ENCODE measurements around the gene PCCA. TPM values are rescaled to one million over a fixed set of nuclear protein-coding genes. Genes with fewer than 3 reads are reported as not detected.

Gene PCCA
- polyA plus RNA-seq, 1 of the 3 experiments (the other 2 are of a cell fraction), result 7.3 TPM

DNA sequence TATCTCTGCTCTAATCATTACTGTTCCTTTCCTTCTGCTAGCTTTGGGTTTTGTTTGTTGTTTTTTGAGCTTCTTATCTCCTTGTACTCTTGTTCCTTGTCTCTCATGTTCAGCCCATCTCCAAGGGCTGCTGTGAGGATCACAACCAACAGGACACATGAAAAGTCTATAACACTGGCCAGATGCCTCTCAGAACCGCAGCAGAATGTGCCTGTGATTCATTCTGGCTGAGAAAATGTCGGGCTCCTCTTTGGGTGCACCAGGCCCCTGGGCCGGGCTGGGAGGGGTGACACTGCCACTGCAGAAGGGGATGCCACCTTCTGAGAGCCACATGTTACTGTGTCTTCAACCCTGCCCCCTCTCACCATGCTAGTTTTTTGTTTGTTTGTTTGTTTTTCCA is 451.7 kb downstream of the PCCA start:
- no peak overlapping the region for H3K4me2 ChIP-seq
- H3K36me3 ChIP-seq (replicated peaks in 1 of 2; ENCODE audit: control insufficient read depth in 1 of 2, insufficient read depth in 2 of 2, low read length in 1 of 2), result peaks cover 0 to 4% of the 10 kb centered on the region in 2 experiments
- H3K79me2 ChIP-seq (ENCODE audit: insufficient read depth), result no peaks in the 10 kb centered on the region
- H4K20me1 ChIP-seq (ENCODE audit: insufficient read depth), result no peaks in the 10 kb centered on the region
- no peak overlapping the region for H3K9ac ChIP-seq
- ChIA-PET CTCF (no interaction called here), POLR2A (no interaction called here)
- no peak overlapping the region for H3K4me3 ChIP-seq (ENCODE audit: low read depth in 2 of 2, low read length in 1 of 2)
- no peaks in the 10 kb centered on the region for H3K9me2 ChIP-seq
- no peak overlapping the region for H3K27ac ChIP-seq (ENCODE audit: low read depth in 2 of 2, low read length in 1 of 2)
- no peaks in the 10 kb centered on the region for H3F3A ChIP-seq (replicated peaks; ENCODE audit: insufficient read depth)
- TF ChIP-seq SMC3 (IDR thresholded peaks at IDR 0.05; ENCODE audit: low read depth, low read length) (no peak), RAD21 (IDR thresholded peaks at IDR 0.05; ENCODE audit: low read length) (no peak), POLR2AphosphoS5 (IDR thresholded peaks at IDR 0.05; ENCODE audit: low read depth, low read length) (no peak), CHD2 (IDR thresholded peaks at IDR 0.05; ENCODE audit: low read length, partially characterized antibody) (no peak), EZH2phosphoT487 (IDR thresholded peaks at IDR 0.05; ENCODE audit: borderline replicate concordance, low read depth) (no peak), USF2 (IDR thresholded peaks at IDR 0.05; ENCODE audit: borderline replicate concordance, low read depth, low read length) (no peak), YY1 (IDR thresholded peaks at IDR 0.05; ENCODE audit: low read depth) (no peak), MXI1 (IDR thresholded peaks at IDR 0.05; ENCODE audit: low read depth, low read length) (no peak), JUND (IDR thresholded peaks at IDR 0.05) (no peak), FOXJ3 (CRISPR knock-in tag; IDR thresholded peaks at IDR 0.05) (no peak), RFX5 (IDR thresholded peaks at IDR 0.05; ENCODE audit: low read length) (no peak), USF1 (IDR thresholded peaks at IDR 0.05; ENCODE audit: borderline replicate concordance, low read depth) (no peak)
- 77% methylated on average over 3 of the region's 3 CpGs for WGBS (ENCODE audit: low lambda C conversion rate)
- DNase-seq, result no peak
- H3K27me3 ChIP-seq (ENCODE audit: insufficient read depth), result no peaks in the 10 kb centered on the region
- H2AFZ ChIP-seq (ENCODE audit: low read depth), result no peak overlapping the region
- H3K4me1 ChIP-seq (ENCODE audit: control insufficient read depth in 1 of 2, insufficient read depth in 2 of 2, low read depth in 1 of 2, low read length in 1 of 2), result peaks cover 0 to 6% of the 10 kb centered on the region in 2 experiments; a peak in 2 of 4 replicates
- no peaks in the 10 kb centered on the region for H3K9me3 ChIP-seq

DNA sequence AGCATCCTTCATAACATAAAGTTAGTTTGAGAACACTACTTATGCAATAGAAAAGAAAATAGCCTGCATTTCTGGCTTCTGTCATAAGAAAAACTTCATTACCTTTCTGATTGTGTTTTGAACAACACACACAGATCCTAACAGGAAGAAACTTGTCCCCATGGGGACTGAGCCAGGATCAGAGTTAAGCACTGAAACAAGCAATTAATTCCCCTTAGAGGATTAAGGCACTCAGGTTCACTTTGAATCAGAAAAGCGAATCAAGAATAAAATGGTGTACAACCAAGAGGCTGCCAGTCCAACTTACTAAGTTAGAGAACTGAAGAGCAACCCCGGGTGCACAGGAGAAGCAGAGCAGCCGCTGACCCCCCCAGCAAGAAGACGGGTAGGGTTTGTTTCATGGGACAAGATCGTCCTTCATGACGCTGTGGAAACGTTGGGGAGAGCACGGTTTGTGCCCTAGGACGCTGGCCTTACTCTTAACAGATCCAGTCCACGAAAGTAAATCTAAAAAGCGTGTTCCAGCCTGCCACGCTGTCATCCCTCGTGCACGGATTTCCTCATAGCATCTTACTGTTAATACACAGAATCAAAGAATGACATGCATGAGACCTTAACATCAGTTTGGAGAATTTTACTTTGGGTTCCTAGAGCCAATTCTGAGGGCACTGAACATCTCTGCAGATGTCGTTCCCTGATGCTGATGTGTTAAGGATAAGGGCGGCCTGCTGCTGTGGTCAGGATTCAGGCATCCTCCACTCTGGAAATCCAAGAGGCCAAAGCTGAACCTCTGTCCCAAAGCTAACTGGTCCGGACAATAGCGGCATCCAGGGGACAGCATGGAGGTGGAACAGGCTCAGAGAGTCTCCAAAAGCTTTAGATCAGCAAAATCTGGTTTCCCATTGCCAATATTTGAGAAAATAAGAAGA is 453.3 kb downstream of the PCCA start:
- POLR2A ChIA-PET, result no interaction called here

More for the DNA sequence above, 453.3 kb downstream of the PCCA start:
- Histone ChIP-seq H3K4me3 (ENCODE audit: low read depth in 2 of 2, low read length in 1 of 2) (no peak overlapping the region; a peak in 1 of 4 replicates), H3K36me3 (replicated peaks in 1 of 2; ENCODE audit: control insufficient read depth in 1 of 2, insufficient read depth in 2 of 2, low read length in 1 of 2) (peaks cover 0 to 4% of the 10 kb centered on the region in 2 experiments), H3K27ac (ENCODE audit: low read depth in 2 of 2, low read length in 1 of 2) (no peak overlapping the region), H3K79me2 (ENCODE audit: insufficient read depth) (no peaks in the 10 kb centered on the region), H4K20me1 (ENCODE audit: insufficient read depth) (no peaks in the 10 kb centered on the region), H3K4me1 (ENCODE audit: control insufficient read depth in 1 of 2, insufficient read depth in 2 of 2, low read depth in 1 of 2, low read length in 1 of 2) (peaks cover 0 to 11% of the 10 kb centered on the region in 2 experiments; a peak in 2 of 4 replicates), H3K9me2 (no peaks in the 10 kb centered on the region), H3F3A (replicated peaks; ENCODE audit: insufficient read depth) (no peaks in the 10 kb centered on the region), H3K27me3 (ENCODE audit: insufficient read depth) (no peaks in the 10 kb centered on the region), H3K9ac (no peak overlapping the region), H2AFZ (ENCODE audit: low read depth) (no peak overlapping the region), H3K4me2 (no peak overlapping the region), H3K9me3 (no peaks in the 10 kb centered on the region)
- 96% methylated on average over 16 of the region's 18 CpGs for WGBS (ENCODE audit: low lambda C conversion rate)
- TF ChIP-seq RFX5 (IDR thresholded peaks at IDR 0.05; ENCODE audit: low read length), result no peak
- TF ChIP-seq TAF1 (IDR thresholded peaks at IDR 0.05; ENCODE audit: borderline replicate concordance, low read depth, low read length), result no peak
- TF ChIP-seq, protein P1, sequence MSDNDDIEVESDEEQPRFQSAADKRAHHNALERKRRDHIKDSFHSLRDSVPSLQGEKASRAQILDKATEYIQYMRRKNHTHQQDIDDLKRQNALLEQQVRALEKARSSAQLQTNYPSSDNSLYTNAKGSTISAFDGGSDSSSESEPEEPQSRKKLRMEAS (IDR thresholded peaks at IDR 0.05; ENCODE audit: low read depth), result no peak
- CTCF ChIA-PET, result interaction anchor here (1.3 to 2.6 kb wide), 5 partner anchors 9 to 885 kb away, joined by 3 to 11 read pairs (median 6); no protein-coding TSS in a partner anchor
- DNase-seq, result no peak
